AG20443 (cell line): ENCODE measurements around the gene TATDN2.
"Not testable (repeated sequence)": the region's sequence is repeated elsewhere in the genome, so short reads cannot be mapped to it uniquely, and the experiment has no call there.

Experiments used
- DNase-seq: peaks from one replicate; pipeline ENCODE4 v3.0.0; 2012; ENCODE audit warnings: low spot score, mixed read lengths

The TATDN2 gene

GRCh38 chr3:10268116-10268515 lies 19.9 kb downstream of the TATDN2 start:
- no peak for DNase-seq

- DNase-seq = no peak
Observed at GRCh38 chr3:10268930-10269329, 20.7 kb downstream of the TATDN2 start.

- no peak for DNase-seq
Observed at GRCh38 chr3:10269443-10269842, 21.2 kb downstream of the TATDN2 start.

GRCh38 chr3:10272476-10272875 lies 24.2 kb downstream of the TATDN2 start:
- not testable (repeated sequence) for DNase-seq

- no peak for DNase-seq
Observed at GRCh38 chr3:10272977-10273376, 24.7 kb downstream of the TATDN2 start.

- DNase-seq = peak; percentile 52
Observed at GRCh38 chr3:10273702-10274305, 25.5 kb downstream of the TATDN2 start.

GRCh38 chr3:10274601-10275000 lies 26.3 kb downstream of the TATDN2 start:
- no peak for DNase-seq

GRCh38 chr3:10277115-10277625 lies 28.9 kb downstream of the TATDN2 start:
- no peak for DNase-seq

- no peak for DNase-seq
Observed at GRCh38 chr3:10278501-10278900, 30.2 kb downstream of the TATDN2 start.

GRCh38 chr3:10279384-10280176 lies 31.3 kb downstream of the TATDN2 start:
- no peak for DNase-seq

- DNase-seq = no peak
Observed at GRCh38 chr3:10280177-10280529, 31.9 kb downstream of the TATDN2 start.

- DNase-seq = no peak
Observed at GRCh38 chr3:10280571-10280970, 32.3 kb downstream of the TATDN2 start.

GRCh38 chr3:10281951-10282350 lies 33.7 kb downstream of the TATDN2 start:
- DNase-seq = peak; percentile 55

- no peak for DNase-seq
Observed at GRCh38 chr3:10283638-10284037, 35.4 kb downstream of the TATDN2 start.

- no peak for DNase-seq
Observed at GRCh38 chr3:10284496-10284895, 36.2 kb downstream of the TATDN2 start.

- DNase-seq = no peak
Observed at GRCh38 chr3:10285272-10286132, 37.2 kb downstream of the TATDN2 start.

GRCh38 chr3:10286133-10286524 lies 37.9 kb downstream of the TATDN2 start:
- DNase-seq = no peak

GRCh38 chr3:10286596-10287295 lies 38.5 kb downstream of the TATDN2 start:
- DNase-seq = peak; percentile 50

- DNase-seq = no peak
Observed at GRCh38 chr3:10287936-10288574, 39.8 kb downstream of the TATDN2 start.

- no peak for DNase-seq
Observed at GRCh38 chr3:10288575-10288960, 40.3 kb downstream of the TATDN2 start.

GRCh38 chr3:10289077-10289476 lies 40.8 kb downstream of the TATDN2 start:
- no peak for DNase-seq
